HEK293T (cell line): ENCODE measurements around the gene RGP1.

Experiments
- ELF4 ChIP-seq: fragments of 450-650 bp; IDR thresholded peaks from 2 replicates; pipeline ENCODE4 v1.6.1; 2017; ENCODE audit warnings: antibody characterized with exemption
- FOXK2 ChIP-seq: fragments of 450-650 bp; IDR thresholded peaks from 2 replicates; pipeline ENCODE4 v1.6.1; 2016; ENCODE audit warnings: mild to moderate bottlenecking
- PKNOX1 ChIP-seq: fragments of 450-650 bp; IDR thresholded peaks from 2 replicates; pipeline ENCODE4 v1.6.1; 2016
- SUZ12 ChIP-seq: fragments of 450-650 bp; IDR thresholded peaks from 2 replicates; pipeline ENCODE4 v1.6.1; 2016; ENCODE audit warnings: mild to moderate bottlenecking

DNA sequence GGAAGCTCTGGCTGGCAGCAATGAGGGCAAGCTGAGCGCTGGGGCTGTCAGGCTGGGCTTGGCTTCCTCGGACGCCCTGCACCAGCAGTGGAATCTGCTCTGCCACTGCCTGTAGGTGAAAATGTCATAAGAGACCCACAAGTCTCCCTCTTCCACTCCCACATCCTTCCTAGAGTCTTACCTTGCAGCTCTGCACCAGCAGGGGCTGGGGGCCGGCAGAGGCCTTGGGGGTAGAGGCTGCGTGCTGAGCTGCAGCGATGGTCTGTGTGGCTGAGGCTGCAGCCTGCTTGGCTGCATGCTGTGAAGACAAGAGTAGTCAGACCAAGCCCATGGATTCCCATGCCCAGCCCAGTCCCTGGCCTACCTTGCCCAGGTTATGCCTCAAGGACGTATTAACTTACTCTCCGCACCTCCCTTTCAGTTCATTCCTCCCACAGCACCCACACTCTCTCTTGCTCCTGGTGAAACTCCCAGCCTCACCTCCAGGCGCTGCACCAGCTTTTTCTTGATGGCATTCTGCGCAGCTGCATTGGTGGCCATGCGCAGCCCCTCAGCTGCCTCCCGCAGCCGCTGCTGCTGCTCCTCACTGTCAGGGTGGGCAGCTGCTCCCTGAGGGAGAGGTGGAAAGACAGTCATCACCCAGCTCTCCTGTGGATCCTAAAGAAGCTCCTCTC is 34.4 kb upstream of the RGP1 start:
- TF ChIP-seq SUZ12 (no peak), PKNOX1 (no peak), ELF4 (no peak), FOXK2 (no peak)
